Measurements from ENCODE around the gene TCHP.

The TCHP gene

GRCh38 chr12:109940339-109940923 is 40.4 kb downstream of the TCHP start:
- H3K27ac ChIP-seq: no peak overlapping the region
- H3K4me3 ChIP-seq: no peak overlapping the region
- no peaks in the 10 kb centered on the region for H3K9me3 ChIP-seq
- intact Hi-C loops (cut with DNase I; ENCODE audit: low total_unique reads): no loop called here
- TF ChIP-seq, protein P1, sequence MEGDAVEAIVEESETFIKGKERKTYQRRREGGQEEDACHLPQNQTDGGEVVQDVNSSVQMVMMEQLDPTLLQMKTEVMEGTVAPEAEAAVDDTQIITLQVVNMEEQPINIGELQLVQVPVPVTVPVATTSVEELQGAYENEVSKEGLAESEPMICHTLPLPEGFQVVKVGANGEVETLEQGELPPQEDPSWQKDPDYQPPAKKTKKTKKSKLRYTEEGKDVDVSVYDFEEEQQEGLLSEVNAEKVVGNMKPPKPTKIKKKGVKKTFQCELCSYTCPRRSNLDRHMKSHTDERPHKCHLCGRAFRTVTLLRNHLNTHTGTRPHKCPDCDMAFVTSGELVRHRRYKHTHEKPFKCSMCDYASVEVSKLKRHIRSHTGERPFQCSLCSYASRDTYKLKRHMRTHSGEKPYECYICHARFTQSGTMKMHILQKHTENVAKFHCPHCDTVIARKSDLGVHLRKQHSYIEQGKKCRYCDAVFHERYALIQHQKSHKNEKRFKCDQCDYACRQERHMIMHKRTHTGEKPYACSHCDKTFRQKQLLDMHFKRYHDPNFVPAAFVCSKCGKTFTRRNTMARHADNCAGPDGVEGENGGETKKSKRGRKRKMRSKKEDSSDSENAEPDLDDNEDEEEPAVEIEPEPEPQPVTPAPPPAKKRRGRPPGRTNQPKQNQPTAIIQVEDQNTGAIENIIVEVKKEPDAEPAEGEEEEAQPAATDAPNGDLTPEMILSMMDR (IDR thresholded peaks at IDR 0.05): no peak
- no peak for DNase-seq
- H3K36me3 ChIP-seq: peaks cover 34 to 70% (median 47%) of the 10 kb centered on the region in 3 donors
- H3K27me3 ChIP-seq: no peaks in the 10 kb centered on the region
- H3K4me1 ChIP-seq: no peaks in the 10 kb centered on the region

GRCh38 chr12:109943811-109944210 is 43.7 kb downstream of the TCHP start:
- intact Hi-C loops (cut with DNase I; ENCODE audit: low total_unique reads): no loop called here
- TF ChIP-seq, protein P1 (IDR thresholded peaks at IDR 0.05): no peak
- no peaks in the 10 kb centered on the region for H3K9me3 ChIP-seq
- DNase-seq: no peak
- peaks cover 0 to 3% (median 0%) of the 10 kb centered on the region in 4 donors for H3K4me1 ChIP-seq
- peaks cover 3 to 59% (median 35%) of the 10 kb centered on the region in 3 donors for H3K36me3 ChIP-seq
- H3K27ac ChIP-seq: no peak overlapping the region
- H3K4me3 ChIP-seq: no peak overlapping the region
- H3K27me3 ChIP-seq: no peaks in the 10 kb centered on the region

GRCh38 chr12:109944561-109945359 is 44.7 kb downstream of the TCHP start:
- TF ChIP-seq, protein P1 (IDR thresholded peaks at IDR 0.05): no peak
- Histone ChIP-seq H3K4me1 (peaks cover 0 to 3% (median 0%) of the 10 kb centered on the region in 4 donors), H3K27me3 (no peaks in the 10 kb centered on the region), H3K36me3 (peaks cover 0 to 62% (median 32%) of the 10 kb centered on the region in 3 donors), H3K9me3 (no peaks in the 10 kb centered on the region), H3K27ac (no peak overlapping the region), H3K4me3 (no peak overlapping the region)
- no peak for DNase-seq
- intact Hi-C loops (cut with DNase I; ENCODE audit: low total_unique reads): no loop called here

DNA sequence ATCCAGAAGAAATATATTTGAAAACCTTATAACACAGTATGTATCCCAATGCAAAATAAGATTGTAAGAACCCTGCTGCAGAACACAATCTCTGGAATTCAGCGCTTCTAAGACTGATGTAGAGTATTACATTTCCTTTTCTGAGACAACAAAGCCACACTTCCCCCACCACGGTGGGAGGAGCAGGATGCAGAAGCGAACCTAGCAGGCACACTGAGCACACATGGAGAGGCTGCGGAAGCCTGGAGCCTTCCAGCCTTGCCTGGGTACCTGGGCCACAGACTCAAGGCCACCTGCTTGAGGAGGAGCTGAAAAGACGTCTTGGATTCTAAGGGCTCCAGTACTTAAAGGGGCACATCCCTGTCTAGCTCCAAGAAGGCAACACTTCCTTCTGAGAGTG is 46.4 kb downstream of the TCHP start:
- H3K4me1 ChIP-seq: peaks cover 0 to 14% (median 5%) of the 10 kb centered on the region in 4 donors
- no peaks in the 10 kb centered on the region for H3K27me3 ChIP-seq
- peaks cover 7 to 75% (median 38%) of the 10 kb centered on the region in 3 donors for H3K36me3 ChIP-seq
- no peaks in the 10 kb centered on the region for H3K9me3 ChIP-seq
- no peak for DNase-seq
- intact Hi-C loops (cut with DNase I; ENCODE audit: low total_unique reads): no loop called here
- TF ChIP-seq, protein P1 (IDR thresholded peaks at IDR 0.05): no peak
- H3K4me3 ChIP-seq: no peak overlapping the region
- H3K27ac ChIP-seq: no peak overlapping the region

DNA sequence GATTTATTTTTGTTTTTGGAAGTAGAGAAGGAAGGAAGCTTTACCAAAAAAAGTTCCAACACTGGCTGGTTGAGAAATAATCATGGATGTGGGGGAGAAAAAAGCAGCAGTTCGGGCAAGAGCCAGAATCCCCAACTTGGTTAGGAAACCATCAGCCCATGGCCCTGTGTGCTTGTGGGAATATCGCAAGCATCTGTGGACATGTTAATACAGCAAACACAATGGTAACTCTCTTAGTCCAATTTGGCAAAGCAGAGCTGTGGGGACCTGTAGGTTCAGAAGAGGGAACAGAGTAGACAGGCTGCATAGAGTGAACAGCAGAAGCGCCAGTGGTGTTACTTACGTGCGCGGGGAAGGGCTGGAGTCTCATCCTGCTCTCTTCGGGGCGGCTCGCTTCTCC is 46.8 kb downstream of the TCHP start:
- no peak overlapping the region for H3K27ac ChIP-seq
- DNase-seq: no peak

More for the DNA sequence above, 46.8 kb downstream of the TCHP start:
- TF ChIP-seq, protein P1 (IDR thresholded peaks at IDR 0.05): no peak
- H3K27me3 ChIP-seq: no peaks in the 10 kb centered on the region
- H3K9me3 ChIP-seq: no peaks in the 10 kb centered on the region
- H3K4me3 ChIP-seq: no peak overlapping the region
- intact Hi-C loops (cut with DNase I; ENCODE audit: low total_unique reads): no loop called here
- H3K36me3 ChIP-seq: peaks cover 11 to 75% (median 42%) of the 10 kb centered on the region in 3 donors
- peaks cover 0 to 18% (median 9%) of the 10 kb centered on the region in 4 donors for H3K4me1 ChIP-seq
